Stimulated activated CD4-positive, alpha-beta T cell treated with anti-CD3 and anti-CD28 coated beads, Interleukin-12 subunit alpha, Interleukin-12 subunit beta, amount 100 ng/mL, for 4 hours (primary cell): ENCODE measurements around the gene ZCCHC12.

Source experiments
- DNase-seq: peaks from one replicate; pipeline ENCODE4 v3.0.0-alpha.2; 2020

Gene ZCCHC12

DNA sequence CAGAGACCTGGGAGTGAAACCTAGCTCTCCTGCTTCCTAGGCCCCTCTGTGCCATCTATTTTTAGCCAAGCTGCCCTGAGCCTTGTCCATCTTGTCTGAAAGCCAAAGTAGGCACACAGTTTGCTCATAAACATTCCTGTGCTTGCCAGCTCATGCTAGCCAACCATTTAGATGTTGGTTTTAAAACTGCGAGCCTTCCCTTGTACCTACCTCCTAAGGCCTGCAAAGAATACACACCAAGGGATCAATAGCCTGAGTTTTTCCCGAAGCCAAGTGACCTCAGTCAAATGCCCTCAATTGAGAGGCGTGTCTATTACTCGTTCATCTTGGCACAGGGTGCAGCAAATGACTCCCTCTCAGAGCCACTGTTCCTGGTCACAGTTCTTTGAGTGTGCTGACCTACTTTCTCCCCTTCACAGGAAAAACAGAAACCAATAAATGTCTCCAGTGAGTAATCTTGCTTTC, 48.5 kb downstream of the ZCCHC12 start:
- DNase-seq: no peak
